Measurements from ENCODE around the gene SLC18A2.

GRCh38 chr10:117257721-117258120, 16.8 kb downstream of the SLC18A2 start:
- TF ChIP-seq CTCF (IDR thresholded peaks at IDR 0.05) (no peak), POLR2AphosphoS5 (IDR thresholded peaks at IDR 0.05; ENCODE audit: low read depth, low read length) (no peak), REST (IDR thresholded peaks at IDR 0.05; ENCODE audit: insufficient read depth in 1 of 2, low read depth in 2 of 2, low read length in 1 of 2) (no peak), SIN3A (IDR thresholded peaks at IDR 0.05; ENCODE audit: borderline replicate concordance, insufficient read depth, low read depth, low read length) (no peak), TCF7L2 (IDR thresholded peaks at IDR 0.05; ENCODE audit: low read depth, low read length) (no peak)
